Ishikawa (cell line): ENCODE results near the gene RBMS3.

Experiments
- CEBPB ChIP-seq: IDR thresholded peaks from 2 replicates; pipeline ENCODE4 v1.6.1; 2012
- CREB1 ChIP-seq: IDR thresholded peaks from 2 replicates; pipeline ENCODE4 v1.6.1; 2012; ENCODE audit warnings: low read depth
- EGR1 ChIP-seq: IDR thresholded peaks from 2 replicates; pipeline ENCODE4 v1.6.1; 2012
- EP300 ChIP-seq: IDR thresholded peaks from 2 replicates; pipeline ENCODE4 v1.6.1; 2012; ENCODE audit warnings: borderline replicate concordance
- FOXM1 ChIP-seq: IDR thresholded peaks from 2 replicates; pipeline ENCODE4 v1.6.1; 2012; ENCODE audit warnings: low read depth, borderline replicate concordance
- MAX ChIP-seq: IDR thresholded peaks from 2 replicates; pipeline ENCODE4 v1.6.1; 2012
- NFIC ChIP-seq: IDR thresholded peaks from 2 replicates; pipeline ENCODE4 v1.6.1; 2012
- RAD21 ChIP-seq: IDR thresholded peaks from 2 replicates; pipeline ENCODE4 v1.6.1; 2012; ENCODE audit warnings: low read depth
- REST ChIP-seq: IDR thresholded peaks from 2 replicates; pipeline ENCODE4 v1.6.1; 2012; ENCODE audit warnings: low read depth, mild to moderate bottlenecking
- TAF1 ChIP-seq: IDR thresholded peaks from 2 replicates; pipeline ENCODE4 v1.6.1; 2012; ENCODE audit warnings: low read depth, mild to moderate bottlenecking
- TEAD4 ChIP-seq: IDR thresholded peaks from 2 replicates; pipeline ENCODE4 v1.6.1; 2012
- USF1 ChIP-seq: IDR thresholded peaks from 2 replicates; pipeline ENCODE4 v1.6.1; 2012
- YY1 ChIP-seq: IDR thresholded peaks from 2 replicates; pipeline ENCODE4 v1.6.1; 2012; ENCODE audit warnings: low read depth
- ZBTB7A ChIP-seq: IDR thresholded peaks from 2 replicates; pipeline ENCODE4 v1.6.1; 2012; ENCODE audit warnings: low read depth

GRCh38 chr3:29466442-29466841 lies 185.6 kb downstream of the RBMS3 start:
- TF ChIP-seq TAF1: no peak
- no peak for TF ChIP-seq ZBTB7A
- no peak for TF ChIP-seq EP300
- no peak for TF ChIP-seq CREB1
- TF ChIP-seq TEAD4: no peak
- no peak for TF ChIP-seq REST
- no peak for TF ChIP-seq RAD21
- no peak for TF ChIP-seq YY1
- TF ChIP-seq MAX: no peak
- TF ChIP-seq USF1: no peak
- TF ChIP-seq EGR1: no peak
- no peak for TF ChIP-seq FOXM1
- no peak for TF ChIP-seq NFIC
- TF ChIP-seq CEBPB: no peak
